Effector memory CD8-positive, alpha-beta T cell (primary cell): ENCODE results near the gene ADAM29.
"Not testable (repeated sequence)": the region's sequence is repeated elsewhere in the genome, so short reads cannot be mapped to it uniquely, and the experiment has no call there.

Source experiments
- ATAC-seq: fragments of 150-1000 bp; cut with Tn5 transposase; replicated peaks from 2 replicates; pipeline ENCODE4 v1.10.0; 2021; ENCODE audit warnings: mild to moderate bottlenecking, moderate library complexity
- DNase-seq, 3 experiments: peaks; one replicate each; pipeline ENCODE4 v3.0.0; 2021
- H3K27ac Mint-ChIP-seq, 2 donors: one replicate each; pipeline ENCODE4 v1.8.0; 2022; ENCODE audit warnings: mild to moderate bottlenecking in 2 of 2, mixed read lengths in 2 of 2, moderate library complexity in 2 of 2
- H3K27me3 Mint-ChIP-seq, 2 donors: one replicate each; pipeline ENCODE4 v1.8.0; 2022; ENCODE audit warnings: mixed read lengths in 2 of 2
- H3K36me3 Mint-ChIP-seq: one replicate; pipeline ENCODE4 v1.8.0; 2022; ENCODE audit warnings: mild to moderate bottlenecking, moderate library complexity, mixed read lengths; ENCODE audit not compliant: insufficient read depth
- H3K4me1 Mint-ChIP-seq, 2 donors: one replicate each; pipeline ENCODE4 v1.8.0; 2022; ENCODE audit warnings: low read depth in 2 of 2, mixed read lengths in 2 of 2
- H3K4me3 Mint-ChIP-seq, 2 donors: one replicate each; pipeline ENCODE4 v1.8.0; 2022; ENCODE audit warnings: mild to moderate bottlenecking in 2 of 2, mixed read lengths in 2 of 2, moderate library complexity in 2 of 2
- H3K9me3 Mint-ChIP-seq, 2 donors: one replicate each; pipeline ENCODE4 v1.8.0; 2022; ENCODE audit warnings: mixed read lengths in 2 of 2

ADAM29 gene

DNA sequence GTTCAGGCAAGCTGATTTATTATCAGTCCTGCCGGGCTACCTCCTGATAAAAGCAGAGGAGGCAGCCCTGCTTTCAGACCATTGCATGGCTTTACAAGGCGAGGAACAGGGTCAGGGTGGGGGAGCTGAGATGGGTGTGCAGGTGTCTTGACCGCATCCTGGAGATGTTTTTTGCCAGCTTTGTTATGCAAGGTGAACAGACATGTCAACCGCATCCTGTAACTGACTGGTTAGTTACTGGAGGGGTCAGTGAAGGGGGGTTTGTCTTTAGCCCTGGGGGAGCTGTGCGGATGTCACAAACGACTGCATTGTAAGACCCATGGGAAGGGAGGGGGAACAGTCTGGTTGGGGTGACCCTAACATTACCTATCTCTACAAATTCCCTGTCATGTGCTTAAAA is 10.0 kb downstream of the ADAM29 start:
- Mint-ChIP-seq H3K4me3 (no peak overlapping the region), H3K27me3 (no peaks in the 10 kb centered on the region), H3K36me3 (no peaks in the 10 kb centered on the region), H3K4me1 (no peaks in the 10 kb centered on the region), H3K9me3 (peaks cover 0 to 5% of the 10 kb centered on the region in 2 donors), H3K27ac (no peak overlapping the region)
- DNase-seq: no peak
- ATAC-seq: peak; percentile 61

DNA sequence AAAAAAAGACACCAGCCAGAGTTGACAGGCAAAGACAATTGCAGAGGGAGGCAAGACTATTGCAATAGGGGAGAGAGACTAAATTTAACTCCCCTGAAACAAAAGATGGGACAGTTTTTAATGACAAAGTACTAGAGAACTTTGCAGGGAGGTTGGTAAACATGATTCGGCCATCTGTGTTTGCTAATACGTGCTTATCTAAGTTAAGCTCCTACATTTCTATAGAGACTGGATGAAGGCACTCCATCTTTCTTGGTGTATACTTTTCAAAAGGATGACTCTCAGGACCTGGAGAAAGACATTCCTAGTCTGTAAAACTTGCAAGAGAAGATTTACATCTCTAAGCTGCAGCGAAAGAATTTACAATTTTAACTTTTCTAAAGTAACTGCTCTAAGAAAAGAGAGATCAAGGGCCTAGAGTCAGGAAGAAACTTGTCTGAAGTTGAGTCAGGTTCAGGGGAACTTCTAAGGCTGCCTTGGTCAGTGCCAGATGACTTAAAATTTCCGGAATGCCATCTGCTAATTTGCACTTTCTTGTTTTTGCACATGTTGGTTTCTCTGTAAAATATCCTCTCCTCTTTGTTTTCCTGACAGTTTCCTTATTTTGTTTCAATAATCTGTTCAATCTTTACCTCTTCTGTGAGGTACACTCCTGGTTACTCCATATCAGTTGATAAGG is 10.6 kb downstream of the ADAM29 start:
- H3K4me3 Mint-ChIP-seq: no peak overlapping the region
- H3K27ac Mint-ChIP-seq: no peak overlapping the region
- DNase-seq (no peak), ATAC-seq (no peak)
- H3K27me3 Mint-ChIP-seq: no peaks in the 10 kb centered on the region
- H3K9me3 Mint-ChIP-seq: peaks cover 0 to 2% of the 10 kb centered on the region in 2 donors
- H3K4me1 Mint-ChIP-seq: no peaks in the 10 kb centered on the region
- no peaks in the 10 kb centered on the region for H3K36me3 Mint-ChIP-seq

DNA sequence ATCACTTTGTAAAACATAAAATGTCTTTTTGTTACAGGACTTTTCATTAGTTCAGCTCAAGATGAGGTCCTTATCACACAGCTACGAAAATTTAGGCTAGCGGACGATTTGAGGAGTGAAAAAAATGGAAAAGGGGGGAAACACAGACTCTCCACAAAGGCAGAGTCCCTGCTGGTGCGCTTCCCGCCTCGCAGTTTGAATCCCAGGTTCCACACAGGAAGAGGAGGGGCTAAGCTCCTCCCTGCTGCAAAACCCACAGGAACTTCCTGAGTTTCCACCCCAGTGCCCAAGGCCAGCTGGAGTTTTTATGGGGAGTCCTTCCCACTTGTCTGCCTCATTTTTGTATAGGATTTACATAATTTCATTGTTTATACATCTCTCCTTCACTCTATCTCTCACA is 11.2 kb downstream of the ADAM29 start:
- no peak overlapping the region for H3K27ac Mint-ChIP-seq
- H3K4me1 Mint-ChIP-seq: no peaks in the 10 kb centered on the region
- H3K4me3 Mint-ChIP-seq: no peak overlapping the region
- DNase-seq (no peak), ATAC-seq (no peak)
- H3K9me3 Mint-ChIP-seq: peaks cover 0 to 2% of the 10 kb centered on the region in 2 donors
- no peaks in the 10 kb centered on the region for H3K27me3 Mint-ChIP-seq
- no peaks in the 10 kb centered on the region for H3K36me3 Mint-ChIP-seq

DNA sequence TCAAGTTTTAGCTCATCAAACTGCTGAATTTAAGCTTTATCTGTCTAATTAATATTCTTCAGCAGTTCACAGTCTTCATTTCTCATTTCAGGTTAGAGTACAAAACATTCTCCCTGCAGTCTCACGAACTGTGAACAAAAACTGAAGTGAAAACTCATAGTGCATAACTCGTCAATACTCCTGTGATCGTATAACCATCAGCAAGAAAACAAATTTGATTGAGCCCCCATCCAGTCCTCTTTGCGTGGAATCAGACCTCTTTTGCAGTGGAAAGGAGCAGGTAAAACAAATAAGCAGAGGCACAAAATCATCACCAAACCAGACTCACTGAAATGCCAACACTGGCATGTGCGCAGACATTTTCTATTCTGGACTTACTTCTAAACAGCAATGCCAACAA is 12.7 kb downstream of the ADAM29 start:
- Mint-ChIP-seq H3K4me1 (no peaks in the 10 kb centered on the region), H3K4me3 (no peak overlapping the region), H3K9me3 (peaks cover 0 to 2% of the 10 kb centered on the region in 2 donors), H3K27ac (no peak overlapping the region), H3K27me3 (no peaks in the 10 kb centered on the region), H3K36me3 (no peaks in the 10 kb centered on the region)
- ATAC-seq (no peak), DNase-seq (no peak)

DNA sequence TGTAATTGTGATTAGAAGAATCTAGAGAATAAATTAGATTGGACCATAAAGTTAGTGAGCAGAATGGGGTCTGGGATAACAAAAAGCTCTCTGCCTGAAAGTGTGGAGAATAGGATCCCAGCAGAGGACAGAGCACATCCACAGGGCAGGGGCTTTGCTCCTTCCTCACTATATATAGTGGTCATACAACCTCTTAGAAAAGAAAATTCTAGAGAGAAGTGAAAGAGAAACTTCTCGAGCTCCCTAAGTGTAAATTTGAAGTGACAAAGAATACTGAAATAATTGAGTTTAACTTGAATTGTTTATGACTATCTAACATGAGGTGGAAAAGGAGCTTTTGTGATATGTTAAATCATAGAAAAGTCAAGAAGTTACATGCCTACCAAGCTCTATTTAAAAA is 14.9 kb downstream of the ADAM29 start:
- H3K4me3 Mint-ChIP-seq: no peak overlapping the region
- H3K9me3 Mint-ChIP-seq: peaks cover 2 to 7% of the 10 kb centered on the region in 2 donors
- no peak overlapping the region for H3K27ac Mint-ChIP-seq
- ATAC-seq: no peak
- H3K36me3 Mint-ChIP-seq: no peaks in the 10 kb centered on the region
- no peaks in the 10 kb centered on the region for H3K4me1 Mint-ChIP-seq
- no peaks in the 10 kb centered on the region for H3K27me3 Mint-ChIP-seq
- DNase-seq: no peak

DNA sequence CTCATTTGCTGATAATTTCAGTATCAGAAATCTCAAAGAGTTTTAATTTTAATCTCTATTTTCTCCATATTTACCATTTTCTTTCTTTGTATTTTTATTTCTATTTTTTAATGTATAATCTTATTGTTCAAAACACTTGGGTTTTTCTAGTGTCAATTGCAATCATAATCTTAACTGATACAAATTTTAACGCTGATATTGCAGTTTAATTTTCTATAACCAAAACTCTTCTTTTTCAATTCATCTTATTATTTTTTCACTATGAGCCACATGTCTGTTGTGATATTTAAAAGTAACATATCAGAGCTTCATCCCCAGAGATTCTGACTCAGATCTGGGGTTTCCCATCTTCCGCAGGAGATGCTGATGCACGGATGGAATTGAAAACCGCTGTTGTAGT is 16.2 kb downstream of the ADAM29 start:
- DNase-seq (no peak), ATAC-seq (no peak)
- H3K27me3 Mint-ChIP-seq: no peaks in the 10 kb centered on the region
- H3K4me3 Mint-ChIP-seq: no peak overlapping the region
- no peaks in the 10 kb centered on the region for H3K4me1 Mint-ChIP-seq
- no peak overlapping the region for H3K27ac Mint-ChIP-seq
- no peaks in the 10 kb centered on the region for H3K36me3 Mint-ChIP-seq
- H3K9me3 Mint-ChIP-seq: peaks cover 2 to 7% of the 10 kb centered on the region in 2 donors

DNA sequence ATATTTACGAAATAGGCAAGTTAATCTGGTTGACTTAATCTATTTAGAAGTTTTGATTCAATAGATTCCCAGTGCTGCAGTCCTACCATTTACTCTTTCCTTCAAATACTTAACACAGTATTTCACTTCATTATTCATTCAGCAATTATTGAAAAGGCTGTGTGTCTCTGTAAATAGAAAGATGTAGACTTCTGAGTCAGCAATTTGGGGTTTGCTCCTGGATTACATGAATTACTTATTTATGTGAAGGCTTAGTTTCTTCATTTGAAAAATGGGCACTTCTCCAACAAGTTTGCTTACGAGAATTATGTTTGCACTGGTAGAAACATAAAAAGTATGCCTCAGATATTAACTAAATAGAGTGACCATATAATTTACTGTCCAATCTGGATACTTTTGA is 17.4 kb downstream of the ADAM29 start:
- peaks cover 2 to 7% of the 10 kb centered on the region in 2 donors for H3K9me3 Mint-ChIP-seq
- no peaks in the 10 kb centered on the region for H3K36me3 Mint-ChIP-seq
- H3K4me1 Mint-ChIP-seq: no peaks in the 10 kb centered on the region
- ATAC-seq: no peak
- H3K27me3 Mint-ChIP-seq: no peaks in the 10 kb centered on the region
- H3K4me3 Mint-ChIP-seq: no peak overlapping the region
- H3K27ac Mint-ChIP-seq: no peak overlapping the region
- no peak for DNase-seq

DNA sequence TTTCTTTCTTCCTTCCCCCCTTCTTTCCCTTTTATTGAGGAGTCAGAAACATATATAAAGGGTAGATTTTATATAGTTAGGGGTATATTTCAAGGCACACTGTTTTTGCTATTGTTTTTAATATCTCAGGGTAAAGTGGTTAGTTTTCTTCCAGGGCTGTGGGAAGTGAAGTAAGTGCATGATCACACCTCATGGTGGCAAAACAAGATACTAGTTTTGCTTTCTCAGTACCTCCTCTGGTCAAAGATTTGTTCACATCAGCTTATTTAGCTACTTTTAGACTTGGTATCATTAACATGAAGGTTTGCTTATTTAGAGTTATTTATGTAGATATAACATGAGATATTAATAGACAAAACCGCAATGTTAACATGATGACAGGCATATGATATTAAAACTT is 21.8 kb downstream of the ADAM29 start:
- DNase-seq (no peak), ATAC-seq (no peak)
- no peaks in the 10 kb centered on the region for H3K27me3 Mint-ChIP-seq
- no peak overlapping the region for H3K27ac Mint-ChIP-seq
- H3K9me3 Mint-ChIP-seq: peaks cover 1 to 7% of the 10 kb centered on the region in 2 donors
- H3K4me3 Mint-ChIP-seq: no peak overlapping the region
- no peaks in the 10 kb centered on the region for H3K36me3 Mint-ChIP-seq
- no peaks in the 10 kb centered on the region for H3K4me1 Mint-ChIP-seq

DNA sequence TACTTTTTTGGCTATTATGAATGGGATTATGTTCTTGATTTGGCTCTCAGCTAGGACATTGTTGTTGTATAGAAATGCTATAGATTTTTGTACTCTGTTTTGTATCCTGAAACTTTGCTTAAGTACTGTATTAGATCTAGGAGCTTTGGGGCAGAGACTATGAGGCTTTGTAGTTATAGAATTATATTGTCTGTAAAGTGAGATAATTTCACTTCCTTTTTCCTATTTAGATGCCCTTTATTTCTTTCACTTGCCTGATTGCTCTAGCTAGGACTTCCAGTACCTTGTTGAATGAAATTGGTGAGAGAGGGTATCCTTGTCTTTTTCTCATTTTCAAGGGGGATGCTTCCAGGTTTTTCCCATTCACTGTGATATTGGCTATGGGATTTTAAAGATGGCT is 28.1 kb downstream of the ADAM29 start:
- Mint-ChIP-seq H3K27ac (no peak overlapping the region), H3K27me3 (no peaks in the 10 kb centered on the region), H3K4me1 (no peaks in the 10 kb centered on the region), H3K4me3 (no peak overlapping the region), H3K9me3 (peaks cover 17 to 28% of the 10 kb centered on the region in 2 donors), H3K36me3 (no peaks in the 10 kb centered on the region)
- ATAC-seq: no peak
- DNase-seq: no peak

DNA sequence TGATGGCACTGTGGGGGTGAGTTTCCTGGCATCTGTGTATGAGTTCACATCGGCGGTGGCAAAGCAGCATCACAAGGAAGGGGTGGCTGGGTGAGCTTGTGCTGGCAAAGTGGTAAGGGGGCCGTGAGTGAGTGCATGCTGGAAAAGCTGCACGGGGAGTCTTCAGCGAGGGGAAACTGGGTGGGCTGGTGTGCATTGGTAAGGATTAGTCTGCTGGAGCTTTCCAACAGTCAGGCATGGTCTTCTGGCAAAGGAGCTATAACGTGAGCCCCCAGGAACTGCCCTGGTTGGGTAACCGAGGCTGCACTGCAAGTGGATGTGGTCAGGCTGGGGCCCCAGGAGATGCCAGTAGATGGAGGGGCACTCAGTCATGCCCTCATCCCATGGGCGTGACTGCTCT is 30.7 kb downstream of the ADAM29 start:
- H3K27ac Mint-ChIP-seq: no peak overlapping the region
- no peak overlapping the region for H3K4me3 Mint-ChIP-seq
- DNase-seq: no peak
- no peaks in the 10 kb centered on the region for H3K36me3 Mint-ChIP-seq
- no peaks in the 10 kb centered on the region for H3K4me1 Mint-ChIP-seq
- H3K9me3 Mint-ChIP-seq: peaks cover 16 to 28% of the 10 kb centered on the region in 2 donors
- no peak for ATAC-seq
- H3K27me3 Mint-ChIP-seq: no peaks in the 10 kb centered on the region

DNA sequence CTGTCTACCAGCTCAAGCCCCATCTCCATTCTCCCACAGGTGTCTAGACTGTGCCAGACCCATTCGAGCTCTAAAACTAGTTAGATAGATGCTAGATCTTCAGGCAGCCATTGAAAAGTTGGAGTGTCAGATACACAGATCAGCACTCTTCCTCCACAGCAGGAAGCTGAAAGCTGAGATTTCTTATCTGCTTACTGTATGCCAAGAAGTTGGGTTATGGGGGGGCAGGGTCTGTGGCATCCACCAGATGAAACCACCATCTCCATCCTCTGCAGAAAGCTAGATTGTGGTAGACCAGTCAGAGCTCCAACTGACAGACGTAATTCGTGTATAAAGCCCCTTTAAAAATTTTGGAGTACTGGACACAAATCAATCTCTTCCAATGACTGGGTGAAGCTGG is 54.8 kb downstream of the ADAM29 start:
- H3K27ac Mint-ChIP-seq: no peak overlapping the region
- peaks cover 5 to 10% of the 10 kb centered on the region in 2 donors for H3K9me3 Mint-ChIP-seq
- no peak for ATAC-seq
- no peak for DNase-seq
- no peak overlapping the region for H3K4me3 Mint-ChIP-seq
- no peaks in the 10 kb centered on the region for H3K4me1 Mint-ChIP-seq
- no peaks in the 10 kb centered on the region for H3K27me3 Mint-ChIP-seq
- no peaks in the 10 kb centered on the region for H3K36me3 Mint-ChIP-seq

DNA sequence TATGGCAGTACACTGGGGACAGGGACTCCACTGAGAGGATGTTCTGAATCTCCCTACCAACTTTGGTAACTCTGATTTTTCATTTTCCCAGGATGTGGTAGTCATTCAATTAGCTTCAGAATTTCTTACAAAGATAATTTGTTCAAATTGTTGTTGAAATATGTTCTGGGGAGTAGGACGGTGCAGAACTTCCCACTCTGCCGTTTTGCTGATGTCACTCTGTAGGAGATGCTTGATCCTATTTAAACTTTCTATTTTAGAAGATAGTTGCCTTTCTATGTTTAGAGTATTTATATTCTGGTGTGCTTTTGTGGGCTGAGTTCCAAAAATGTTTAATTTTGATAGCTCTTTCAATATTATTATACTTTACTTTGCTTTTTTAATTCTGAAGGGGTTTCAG is 55.2 kb downstream of the ADAM29 start:
- Mint-ChIP-seq H3K27me3 (no peaks in the 10 kb centered on the region), H3K9me3 (peaks cover 5 to 10% of the 10 kb centered on the region in 2 donors), H3K4me1 (no peaks in the 10 kb centered on the region), H3K36me3 (no peaks in the 10 kb centered on the region), H3K4me3 (no peak overlapping the region), H3K27ac (no peak overlapping the region)
- DNase-seq (no peak), ATAC-seq (no peak)

DNA sequence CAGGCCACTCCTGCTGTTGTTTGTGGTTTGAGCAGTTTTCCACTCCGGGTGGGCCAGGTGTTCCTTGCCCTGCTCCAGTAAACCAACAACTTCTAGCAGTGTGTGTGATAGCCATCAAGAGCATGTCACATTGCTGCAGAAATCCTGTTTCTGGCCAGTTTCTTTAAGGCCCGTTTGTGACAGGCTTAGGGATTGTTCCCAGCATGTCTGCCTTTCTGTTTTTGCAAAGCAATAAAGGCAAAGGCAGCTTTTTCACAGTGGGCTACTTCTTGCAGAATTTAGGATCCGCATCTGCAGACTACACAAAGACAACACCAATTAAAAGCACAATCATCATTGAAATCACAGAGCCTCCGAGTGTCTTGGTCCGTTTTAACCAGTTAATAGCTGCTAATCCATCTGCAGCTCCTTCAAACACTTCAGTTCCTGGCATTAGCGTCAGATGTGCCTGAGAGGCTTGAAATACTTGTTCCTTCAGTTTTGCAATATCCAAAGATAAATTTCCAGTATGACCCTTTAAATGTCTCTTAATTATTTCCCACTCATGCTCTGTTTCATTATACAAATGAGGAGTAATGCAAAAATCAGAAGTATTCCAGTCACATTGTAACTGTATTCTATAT is 65.1 kb downstream of the ADAM29 start:
- Mint-ChIP-seq H3K27ac (no peak overlapping the region), H3K9me3 (peaks cover 9 to 16% of the 10 kb centered on the region in 2 donors), H3K4me1 (no peaks in the 10 kb centered on the region), H3K4me3 (no peak overlapping the region), H3K27me3 (no peaks in the 10 kb centered on the region), H3K36me3 (no peaks in the 10 kb centered on the region)
- no peak for DNase-seq
- ATAC-seq: no peak

DNA sequence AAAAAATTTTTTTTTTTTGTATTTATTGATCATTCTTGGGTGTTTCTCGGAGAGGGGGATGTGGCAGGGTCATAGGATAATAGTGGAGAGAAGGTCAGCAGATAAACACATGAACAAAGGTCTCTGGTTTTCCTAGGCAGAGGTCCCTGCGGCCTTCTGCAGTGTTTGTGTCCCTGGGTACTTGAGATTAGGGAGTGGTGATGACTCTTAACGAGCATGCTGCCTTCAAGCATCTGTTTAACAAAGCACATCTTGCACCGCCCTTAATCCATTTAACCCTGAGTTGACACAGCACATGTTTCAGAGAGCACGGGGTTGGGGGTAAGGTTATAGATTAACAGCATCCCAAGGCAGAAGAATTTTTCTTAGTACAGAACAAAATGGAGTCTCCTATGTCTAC is 65.7 kb downstream of the ADAM29 start:
- H3K36me3 Mint-ChIP-seq, ATAC-seq, H3K27me3 Mint-ChIP-seq, H3K4me1 Mint-ChIP-seq, DNase-seq, H3K4me3 Mint-ChIP-seq, H3K27ac Mint-ChIP-seq: not testable (repeated sequence)
- peaks cover 9 to 18% of the 10 kb centered on the region in 2 donors for H3K9me3 Mint-ChIP-seq
